Neural progenitor cell (in vitro differentiated cells): ENCODE results near the gene HLA-C. TPM values are rescaled to one million over a fixed set of nuclear protein-coding genes. Genes with fewer than 3 reads are reported as not detected.
A peak's percentile ranks its signal among the peaks of the same experiment; 100 is the strongest.

Experiments
- DNase-seq: peaks from one replicate; pipeline ENCODE4 v3.0.0-alpha.2; 2016; ENCODE audit warnings: low spot score
- H2AFZ ChIP-seq: fragments of 200-600 bp; sonication (generic); replicated peaks from 2 replicates; pipeline ENCODE4 v1.6.1; 2016; ENCODE audit warnings: antibody characterized with exemption
- H3F3A ChIP-seq: fragments of 200-600 bp; sonication (generic); 2 replicates; pipeline ENCODE4 v1.6.1; 2016; ENCODE audit warnings: antibody characterized with exemption, low read depth
- H3K27ac ChIP-seq: fragments of 200-600 bp; sonication (generic); 2 replicates; pipeline ENCODE4 v1.5.1; 2016; ENCODE audit warnings: mild to moderate bottlenecking
- H3K27me3 ChIP-seq: fragments of 200-600 bp; sonication (generic); 2 replicates; pipeline ENCODE4 v1.6.1; 2016; ENCODE audit warnings: mild to moderate bottlenecking, moderate library complexity
- H3K36me3 ChIP-seq: fragments of 200-600 bp; sonication (generic); 2 replicates; pipeline ENCODE4 v1.5.1; 2016
- H3K4me1 ChIP-seq: fragments of 200-600 bp; sonication (generic); 2 replicates; pipeline ENCODE4 v1.6.1; 2016; ENCODE audit warnings: mixed run types
- H3K4me2 ChIP-seq: fragments of 200-600 bp; sonication (generic); 2 replicates; pipeline ENCODE4 v1.6.1; 2016
- H3K4me3 ChIP-seq: fragments of 200-600 bp; sonication (generic); 2 replicates; pipeline ENCODE4 v1.5.1; 2016
- H3K79me2 ChIP-seq: fragments of 200-600 bp; sonication (generic); 2 replicates; pipeline ENCODE4 v1.6.1; 2016; ENCODE audit warnings: low read depth
- H3K9ac ChIP-seq: fragments of 200-600 bp; sonication (generic); 2 replicates; pipeline ENCODE4 v1.6.1; 2016
- H3K9me3 ChIP-seq: fragments of 200-600 bp; sonication (generic); 2 replicates; pipeline ENCODE4 v1.5.1; 2016; ENCODE audit warnings: low read depth
- H4K20me1 ChIP-seq: fragments of 200-600 bp; sonication (generic); 2 replicates; pipeline ENCODE4 v1.6.1; 2016; ENCODE audit warnings: low read depth
- H3K27ac Mint-ChIP-seq: 3 replicates; pipeline ENCODE4 v1.8.0; 2021; ENCODE audit warnings: mixed read lengths
- H3K27me3 Mint-ChIP-seq: 2 replicates; pipeline ENCODE4 v1.8.0; 2022; ENCODE audit warnings: low read depth, mild to moderate bottlenecking, inconsistent platforms, moderate library complexity, mixed read lengths; ENCODE audit not compliant: insufficient read depth
- H3K36me3 Mint-ChIP-seq: 3 replicates; pipeline ENCODE4 v1.8.0; 2021; ENCODE audit warnings: mixed read lengths
- H3K4me1 Mint-ChIP-seq: 3 replicates; pipeline ENCODE4 v1.8.0; 2021; ENCODE audit warnings: mixed read lengths
- H3K4me3 Mint-ChIP-seq: 3 replicates; pipeline ENCODE4 v1.8.0; 2021; ENCODE audit warnings: mild to moderate bottlenecking, moderate library complexity, mixed read lengths
- H3K9me3 Mint-ChIP-seq: 3 replicates; pipeline ENCODE4 v1.8.0; 2020; ENCODE audit warnings: mixed read lengths
- CTCF ChIP-seq: fragments of 200-600 bp; sonication (generic); IDR thresholded peaks from 2 replicates; pipeline ENCODE4 v1.5.1; 2017; ENCODE audit warnings: antibody characterized with exemption, mild to moderate bottlenecking
- EZH2 ChIP-seq: fragments of 200-600 bp; sonication (generic); IDR thresholded peaks from 2 replicates; pipeline ENCODE4 v1.6.1; 2017; ENCODE audit warnings: antibody characterized with exemption, mild to moderate bottlenecking, moderate library complexity
- EZH2phosphoT487 ChIP-seq: fragments of 200-600 bp; sonication (generic); IDR thresholded peaks from 2 replicates; pipeline ENCODE4 v1.6.1; 2017; ENCODE audit warnings: antibody characterized with exemption
- total RNA-seq: library from RNA; depleted of rRNA; stranded (reverse); fragments of >200 nt; gene quantifications from 2 replicates; pipeline ENCODE4 v1.2.3, GENCODE V29; 2015; ENCODE audit warnings: low replicate concordance

The HLA-C gene
- total RNA-seq, 1 donor from 2014 or later: 65.2 TPM

- Histone ChIP-seq H3K4me2 (no peak overlapping the region), H2AFZ (no peak overlapping the region), H3K79me2 (no peaks in the 10 kb centered on the region), H3K9ac (no peak overlapping the region), H3K27me3 (peaks cover 10% of the 10 kb centered on the region), H4K20me1 (no peaks in the 10 kb centered on the region), H3K36me3 (no peaks in the 10 kb centered on the region), H3K4me1 (no peaks in the 10 kb centered on the region), H3K4me3 (no peak overlapping the region), H3K27ac (no peak overlapping the region), H3F3A (no peaks in the 10 kb centered on the region), H3K9me3 (no peaks in the 10 kb centered on the region)
- peaks cover 7% of the 10 kb centered on the region for H3K27me3 Mint-ChIP-seq
- no peaks in the 10 kb centered on the region for H3K4me1 Mint-ChIP-seq
- no peak for TF ChIP-seq EZH2phosphoT487
- no peak for TF ChIP-seq CTCF
- TF ChIP-seq EZH2: no peak
- DNase-seq: peak; percentile 67
- no peaks in the 10 kb centered on the region for H3K36me3 Mint-ChIP-seq
- no peak overlapping the region for H3K27ac Mint-ChIP-seq
- H3K4me3 Mint-ChIP-seq: no peak overlapping the region
- H3K9me3 Mint-ChIP-seq: no peaks in the 10 kb centered on the region
These were observed 21.5 kb upstream of the HLA-C start for GRCh38 chr6:31293343-31293742.

- Histone ChIP-seq H3K9ac (no peak overlapping the region), H3K79me2 (no peaks in the 10 kb centered on the region), H3K4me1 (no peaks in the 10 kb centered on the region), H3K4me3 (no peak overlapping the region), H3K27me3 (peaks cover 7% of the 10 kb centered on the region), H2AFZ (no peak overlapping the region), H3K27ac (no peak overlapping the region), H4K20me1 (no peaks in the 10 kb centered on the region), H3F3A (no peaks in the 10 kb centered on the region), H3K9me3 (no peaks in the 10 kb centered on the region), H3K4me2 (no peak overlapping the region), H3K36me3 (no peaks in the 10 kb centered on the region)
- DNase-seq: no peak
- Mint-ChIP-seq H3K36me3 (no peaks in the 10 kb centered on the region), H3K4me1 (no peaks in the 10 kb centered on the region), H3K27ac (no peak overlapping the region), H3K9me3 (no peaks in the 10 kb centered on the region), H3K4me3 (no peak overlapping the region), H3K27me3 (peaks cover 4% of the 10 kb centered on the region)
- TF ChIP-seq CTCF (no peak), EZH2phosphoT487 (no peak)
These were observed 17.9 kb upstream of the HLA-C start for GRCh38 chr6:31289788-31290187.

GRCh38 chr6:31287619-31288018 is 15.7 kb upstream of the HLA-C start:
- Mint-ChIP-seq H3K9me3 (no peaks in the 10 kb centered on the region), H3K36me3 (no peaks in the 10 kb centered on the region), H3K27me3 (no peaks in the 10 kb centered on the region), H3K27ac (no peak overlapping the region), H3K4me3 (no peak overlapping the region), H3K4me1 (no peaks in the 10 kb centered on the region)
- Histone ChIP-seq H4K20me1 (no peaks in the 10 kb centered on the region), H3K4me2 (no peak overlapping the region), H3K27ac (no peak overlapping the region), H3K79me2 (no peaks in the 10 kb centered on the region), H3K4me1 (no peaks in the 10 kb centered on the region), H3K36me3 (no peaks in the 10 kb centered on the region), H2AFZ (no peak overlapping the region), H3F3A (no peaks in the 10 kb centered on the region), H3K9ac (no peak overlapping the region), H3K4me3 (no peak overlapping the region), H3K27me3 (no peaks in the 10 kb centered on the region), H3K9me3 (no peaks in the 10 kb centered on the region)
- TF ChIP-seq EZH2phosphoT487 (no peak), EZH2 (no peak), CTCF (no peak)
- no peak for DNase-seq

- H3K27ac Mint-ChIP-seq: no peak overlapping the region
- no peak overlapping the region for H3K4me3 Mint-ChIP-seq
- no peak for DNase-seq
- Histone ChIP-seq H3F3A (no peaks in the 10 kb centered on the region), H3K4me1 (no peaks in the 10 kb centered on the region), H3K4me3 (no peak overlapping the region), H3K27me3 (no peaks in the 10 kb centered on the region), H2AFZ (no peak overlapping the region), H3K4me2 (no peak overlapping the region), H3K36me3 (no peaks in the 10 kb centered on the region), H3K27ac (no peak overlapping the region), H3K9me3 (no peaks in the 10 kb centered on the region), H4K20me1 (no peaks in the 10 kb centered on the region), H3K9ac (no peak overlapping the region), H3K79me2 (no peaks in the 10 kb centered on the region)
- no peaks in the 10 kb centered on the region for H3K27me3 Mint-ChIP-seq
- H3K9me3 Mint-ChIP-seq: no peaks in the 10 kb centered on the region
- no peaks in the 10 kb centered on the region for H3K36me3 Mint-ChIP-seq
- TF ChIP-seq EZH2 (no peak), CTCF (no peak), EZH2phosphoT487 (no peak)
- H3K4me1 Mint-ChIP-seq: no peaks in the 10 kb centered on the region
These were observed 14.1 kb upstream of the HLA-C start for GRCh38 chr6:31285982-31286381.
